Astrocyte (in vitro differentiated cells and primary cell): ENCODE results near the gene DIRAS2. TPM values are rescaled to one million over a fixed set of nuclear protein-coding genes. Genes with fewer than 3 reads are reported as not detected.

ENCODE experiments used
- DNase-seq: peaks from one replicate; pipeline ENCODE4 v3.0.0-alpha.2; 2010; ENCODE audit warnings: low read depth
- FAIRE-seq: peaks from 2 replicates; lab custom pipeline; 2011; peaks lifted over from hg19 to GRCh38; lab: Jason Lieb, UNC
- H2AFZ ChIP-seq: 2 replicates; pipeline ENCODE4 v1.6.0; 2012; ENCODE audit warnings: low read depth, low read length, inconsistent platforms
- H3K27ac ChIP-seq: 2 replicates; pipeline ENCODE4 v1.5.1; 2011; ENCODE audit warnings: low read depth, low read length, inconsistent platforms
- H3K27me3 ChIP-seq: 2 replicates; pipeline ENCODE4 v1.6.0; 2011; ENCODE audit warnings: low read length, inconsistent platforms; ENCODE audit not compliant: insufficient read depth
- H3K36me3 ChIP-seq: 2 replicates; pipeline ENCODE4 v1.5.1; 2011; ENCODE audit warnings: low read length, inconsistent platforms; ENCODE audit not compliant: insufficient read depth
- H3K4me1 ChIP-seq: 2 replicates; pipeline ENCODE4 v1.5.1; 2011; ENCODE audit warnings: low read length, inconsistent platforms; ENCODE audit not compliant: insufficient read depth
- H3K4me2 ChIP-seq: 2 replicates; pipeline ENCODE4 v1.6.0; 2012; ENCODE audit warnings: low read length, inconsistent platforms
- H3K4me3 ChIP-seq: 2 replicates; pipeline ENCODE4 v1.5.1; 2011; ENCODE audit warnings: low read depth, mild to moderate bottlenecking, low read length, inconsistent platforms; ENCODE audit not compliant: insufficient read depth
- H3K79me2 ChIP-seq: 2 replicates; pipeline ENCODE4 v1.6.0; 2012; ENCODE audit warnings: mild to moderate bottlenecking, low read length, inconsistent platforms; ENCODE audit not compliant: insufficient read depth
- H3K9ac ChIP-seq: 2 replicates; pipeline ENCODE4 v1.6.0; 2012; ENCODE audit warnings: mild to moderate bottlenecking, low read length, inconsistent platforms
- H3K9me3 ChIP-seq: 2 replicates; pipeline ENCODE4 v1.5.1; 2012; ENCODE audit warnings: low read depth, mild to moderate bottlenecking, low read length, inconsistent platforms; ENCODE audit not compliant: insufficient read depth
- H4K20me1 ChIP-seq: 2 replicates; pipeline ENCODE4 v1.6.0; 2012; ENCODE audit warnings: low read length, inconsistent platforms; ENCODE audit not compliant: insufficient read depth
- H3K27ac Mint-ChIP-seq: one replicate; pipeline ENCODE4 v1.8.0; 2021; ENCODE audit warnings: mild to moderate bottlenecking, mixed read lengths; ENCODE audit not compliant: unreplicated experiment
- H3K27me3 Mint-ChIP-seq: one replicate; pipeline ENCODE4 v1.8.0; 2021; ENCODE audit warnings: low read depth, mixed read lengths; ENCODE audit not compliant: unreplicated experiment
- H3K36me3 Mint-ChIP-seq: one replicate; pipeline ENCODE4 v1.8.0; 2021; ENCODE audit warnings: low read depth, mixed read lengths; ENCODE audit not compliant: unreplicated experiment
- H3K4me1 Mint-ChIP-seq: one replicate; pipeline ENCODE4 v1.8.0; 2021; ENCODE audit warnings: low read depth, mixed read lengths; ENCODE audit not compliant: unreplicated experiment
- H3K4me3 Mint-ChIP-seq: one replicate; pipeline ENCODE4 v1.8.0; 2021; ENCODE audit warnings: mild to moderate bottlenecking, moderate library complexity, mixed read lengths; ENCODE audit not compliant: unreplicated experiment
- H3K9me3 Mint-ChIP-seq: one replicate; pipeline ENCODE4 v1.8.0; 2021; ENCODE audit warnings: mild to moderate bottlenecking, mixed read lengths; ENCODE audit not compliant: unreplicated experiment
- CTCF ChIP-seq: IDR thresholded peaks from 2 replicates; pipeline ENCODE4 v1.5.1; 2011; ENCODE audit warnings: low read depth, mild to moderate bottlenecking, inconsistent platforms, low read length, moderate library complexity; ENCODE audit not compliant: insufficient read depth
- EZH2 ChIP-seq: IDR thresholded peaks from 2 replicates; pipeline ENCODE4 v1.6.1; 2012; ENCODE audit warnings: mild to moderate bottlenecking, low read length, inconsistent platforms; ENCODE audit not compliant: insufficient read depth
- total RNA-seq: library from RNA; stranded (reverse); gene quantifications from 2 replicates; pipeline ENCODE4 v1.2.1, GENCODE V29; 2021

Gene DIRAS2
- total RNA-seq, 1 donor from 2014 or later, result 0.27 TPM

- H3K9me3 Mint-ChIP-seq, result no peaks in the 10 kb centered on the region
Measured at GRCh38 chr9:90580576-90580975, 62.0 kb downstream of the DIRAS2 start.

GRCh38 chr9:90579181-90579580, 63.4 kb downstream of the DIRAS2 start:
- H3K4me2 ChIP-seq, result no peak overlapping the region
- no peaks in the 10 kb centered on the region for H3K9me3 ChIP-seq
- Mint-ChIP-seq H3K4me1 (no peaks in the 10 kb centered on the region), H3K27me3 (no peaks in the 10 kb centered on the region), H3K4me3 (no peak overlapping the region), H3K27ac (no peak overlapping the region), H3K9me3 (no peaks in the 10 kb centered on the region), H3K36me3 (no peaks in the 10 kb centered on the region)
- no peaks in the 10 kb centered on the region for H3K79me2 ChIP-seq
- H2AFZ ChIP-seq, result no peak overlapping the region
- no peak overlapping the region for H3K27ac ChIP-seq
- H3K4me1 ChIP-seq, result no peaks in the 10 kb centered on the region
- no peak for DNase-seq
- TF ChIP-seq EZH2 (no peak), CTCF (no peak)
- no peaks in the 10 kb centered on the region for H3K27me3 ChIP-seq
- H3K4me3 ChIP-seq, result no peak overlapping the region
- H4K20me1 ChIP-seq, result no peaks in the 10 kb centered on the region
- H3K36me3 ChIP-seq, result no peaks in the 10 kb centered on the region
- no peak for FAIRE-seq
- H3K9ac ChIP-seq, result no peak overlapping the region

More at GRCh38 chr9:90580576-90580975, 62.0 kb downstream of the DIRAS2 start:
- Histone ChIP-seq H3K27ac (no peak overlapping the region), H3K79me2 (no peaks in the 10 kb centered on the region), H4K20me1 (no peaks in the 10 kb centered on the region), H3K27me3 (no peaks in the 10 kb centered on the region), H2AFZ (no peak overlapping the region), H3K4me3 (no peak overlapping the region), H3K36me3 (no peaks in the 10 kb centered on the region), H3K9ac (no peak overlapping the region), H3K9me3 (no peaks in the 10 kb centered on the region), H3K4me2 (no peak overlapping the region), H3K4me1 (no peaks in the 10 kb centered on the region)
- H3K27me3 Mint-ChIP-seq, result no peaks in the 10 kb centered on the region
- no peak for DNase-seq
- H3K27ac Mint-ChIP-seq, result no peak overlapping the region
- H3K4me1 Mint-ChIP-seq, result no peaks in the 10 kb centered on the region
- no peak for FAIRE-seq
- no peak for TF ChIP-seq EZH2
- no peak for TF ChIP-seq CTCF
- no peak overlapping the region for H3K4me3 Mint-ChIP-seq
- no peaks in the 10 kb centered on the region for H3K36me3 Mint-ChIP-seq

GRCh38 chr9:90578126-90578815, 64.4 kb downstream of the DIRAS2 start:
- no peak overlapping the region for H3K4me3 ChIP-seq
- Mint-ChIP-seq H3K4me1 (no peaks in the 10 kb centered on the region), H3K27ac (no peak overlapping the region), H3K4me3 (no peak overlapping the region), H3K9me3 (no peaks in the 10 kb centered on the region), H3K27me3 (no peaks in the 10 kb centered on the region), H3K36me3 (no peaks in the 10 kb centered on the region)
- no peaks in the 10 kb centered on the region for H4K20me1 ChIP-seq
- no peaks in the 10 kb centered on the region for H3K27me3 ChIP-seq
- H2AFZ ChIP-seq, result no peak overlapping the region
- no peak overlapping the region for H3K27ac ChIP-seq
- TF ChIP-seq CTCF, result no peak
- no peak for TF ChIP-seq EZH2
- H3K4me2 ChIP-seq, result no peak overlapping the region
- no peaks in the 10 kb centered on the region for H3K79me2 ChIP-seq
- H3K9ac ChIP-seq, result no peak overlapping the region
- H3K36me3 ChIP-seq, result no peaks in the 10 kb centered on the region
- H3K4me1 ChIP-seq, result no peaks in the 10 kb centered on the region
- FAIRE-seq (no peak), DNase-seq (no peak)
- no peaks in the 10 kb centered on the region for H3K9me3 ChIP-seq
